Kidney (tissue), 14 donors: ENCODE results near the gene SIAH2. TPM values are rescaled to one million over a fixed set of nuclear protein-coding genes. Genes with fewer than 3 reads are reported as not detected.

Experiments used
- DNase-seq, 5 donors: peaks; one replicate each; pipeline ENCODE4 v3.0.0-alpha.2; 2013 to 2020
- FAIRE-seq: peaks from 2 replicates; lab custom pipeline; 2012; peaks lifted over from hg19 to GRCh38; lab: Jason Lieb, UNC
- H3K27ac ChIP-seq, 2 donors: one replicate each; pipeline ENCODE4 v1.7.0; 2013; ENCODE audit warnings: low read depth in 2 of 2, low read length in 2 of 2, inconsistent platforms in 1 of 2
- H3K27me3 ChIP-seq: one replicate; pipeline ENCODE4 v1.7.1; 2013; ENCODE audit warnings: low read length, inconsistent platforms; ENCODE audit not compliant: control insufficient read depth, insufficient read depth
- H3K36me3 ChIP-seq, 3 donors: one replicate each; pipeline versions ENCODE4 v1.7.0 to v1.7.1; 2013; ENCODE audit warnings: low read length in 3 of 3, control low read depth in 1 of 3, inconsistent platforms in 1 of 3; ENCODE audit not compliant: insufficient read depth in 3 of 3, control insufficient read depth in 2 of 3
- H3K4me1 ChIP-seq, 3 donors: one replicate each; pipeline versions ENCODE4 v1.7.0 to v1.7.1; 2013; ENCODE audit warnings: low read length in 3 of 3, inconsistent platforms in 1 of 3, low read depth in 1 of 3; ENCODE audit not compliant: control insufficient read depth in 2 of 3, insufficient read depth in 2 of 3
- H3K4me3 ChIP-seq, 3 donors: one replicate each; pipeline versions ENCODE4 v1.7.0 to v1.8.1; 2013; ENCODE audit warnings: low read length in 3 of 3, control low read depth in 1 of 3, inconsistent platforms in 1 of 3
- H3K9ac ChIP-seq, 3 donors: one replicate each; pipeline versions ENCODE4 v1.7.0 to v1.7.1; 2013; ENCODE audit warnings: low read length in 3 of 3, control low read depth in 1 of 3, inconsistent platforms in 1 of 3
- H3K9me3 ChIP-seq, 3 donors: one replicate each; pipeline versions ENCODE4 v1.7.0 to v1.7.1; 2013; ENCODE audit warnings: low read length in 3 of 3, control low read depth in 1 of 3, inconsistent platforms in 1 of 3; ENCODE audit not compliant: control insufficient read depth in 2 of 3, insufficient read depth in 1 of 3
- intact Hi-C: fragments of 100-400 bp; cut with DNase I; formaldehyde crosslinking; loops from one replicate; pipeline ENCODE4 v1.11.1; 2022
- polyA plus RNA-seq: library from polyadenylated mRNA; stranded (reverse); fragments of 350-450 nt; fragmentation: Illumina TruSeq; extraction: RNeasy Lipid Tissue Mini Kit (QIAGEN cat#74804); gene quantifications from one replicate; pipeline ENCODE4 v1.2.3, GENCODE V29; 2014; ENCODE audit warnings: low read depth, low replicate concordance; ENCODE audit not compliant: insufficient read depth
- total RNA-seq: library from RNA; stranded (reverse); fragmentation: NEBNext Ultra II Directional; extraction: Animal tissue kit (Norgen Biotek cat#: 25700); gene quantifications from one replicate; pipeline ENCODE4 v1.2.1, GENCODE V29; 2021
- TF ChIP-seq, protein P1 (sequence below): IDR thresholded peaks from 3 replicates; pipeline ENCODE4 v1.5.1; 2012; ENCODE audit warnings: mild to moderate bottlenecking, moderate library complexity, borderline replicate concordance; ENCODE audit not compliant: insufficient read depth; ENCODE audit errors: extremely low read depth
- donor health status: control.
- donor health status: control.
- donor health status: control.
- donor health status: control.
- donor health status: control.
- donor health status: DM: yes; HTN: yes; CAD: no.
- donor health status: Normal renal cell carcinoma (clear cell type).

Gene SIAH2
- total and polyA plus RNA-seq, 2 donors from 2014 or later: 16.9 to 24.6 TPM

DNA sequence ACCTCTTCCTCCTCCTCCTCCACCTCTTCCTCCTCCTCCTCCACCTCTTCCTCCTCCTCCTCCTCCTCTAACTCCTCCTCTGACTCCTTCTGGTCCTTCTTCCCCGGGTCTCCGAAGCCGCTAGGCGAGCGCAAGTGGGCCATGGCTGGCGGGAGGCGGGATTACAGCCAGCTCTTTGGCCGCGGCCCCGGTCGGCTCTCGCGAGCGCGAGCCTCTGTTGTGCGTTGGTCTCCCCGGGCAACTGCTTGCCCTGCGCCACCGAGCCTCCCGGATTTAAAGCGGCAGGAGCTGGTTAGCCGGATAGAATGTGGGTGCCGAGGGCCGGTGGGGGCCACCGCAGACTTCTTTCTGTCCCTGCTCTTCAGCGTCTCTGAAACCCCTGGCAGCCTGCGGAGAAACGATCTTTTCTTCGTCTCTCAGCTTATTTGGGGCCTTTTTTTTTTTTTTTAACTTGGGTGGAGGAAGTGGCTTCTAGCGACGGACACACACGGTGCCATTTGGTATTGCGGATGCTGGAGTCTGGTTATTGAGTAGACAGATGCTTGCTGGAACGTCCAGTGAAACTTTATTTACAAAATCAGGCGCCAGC is 59.1 kb downstream of the SIAH2 start, which contains the start of gene ERICH6:
Gene ERICH6, minus strand, starts transcription at position 165 of the 589 bp plus-strand sequence. Its CDS starts 22 bp downstream, at position 143.
- Histone ChIP-seq H3K4me1 (peaks cover 0 to 3% (median 0%) of the 10 kb centered on the region in 3 donors), H3K4me3 (peak within 1 kb of the TSS; percentile 65 to 94 (median 84)), H3K9me3 (no peaks in the 10 kb centered on the region), H3K9ac (peak within 1 kb of the TSS; percentile 83 to 92 (median 90)), H3K36me3 (no peaks in the 10 kb centered on the region), H3K27me3 (no peaks in the 10 kb centered on the region), H3K27ac (peak within 1 kb of the TSS; percentile 20 to 83)
- DNase-seq: peak; percentile 95 to 97 (median 97)
- intact Hi-C loops: no loop called here
- TF ChIP-seq, protein P1, sequence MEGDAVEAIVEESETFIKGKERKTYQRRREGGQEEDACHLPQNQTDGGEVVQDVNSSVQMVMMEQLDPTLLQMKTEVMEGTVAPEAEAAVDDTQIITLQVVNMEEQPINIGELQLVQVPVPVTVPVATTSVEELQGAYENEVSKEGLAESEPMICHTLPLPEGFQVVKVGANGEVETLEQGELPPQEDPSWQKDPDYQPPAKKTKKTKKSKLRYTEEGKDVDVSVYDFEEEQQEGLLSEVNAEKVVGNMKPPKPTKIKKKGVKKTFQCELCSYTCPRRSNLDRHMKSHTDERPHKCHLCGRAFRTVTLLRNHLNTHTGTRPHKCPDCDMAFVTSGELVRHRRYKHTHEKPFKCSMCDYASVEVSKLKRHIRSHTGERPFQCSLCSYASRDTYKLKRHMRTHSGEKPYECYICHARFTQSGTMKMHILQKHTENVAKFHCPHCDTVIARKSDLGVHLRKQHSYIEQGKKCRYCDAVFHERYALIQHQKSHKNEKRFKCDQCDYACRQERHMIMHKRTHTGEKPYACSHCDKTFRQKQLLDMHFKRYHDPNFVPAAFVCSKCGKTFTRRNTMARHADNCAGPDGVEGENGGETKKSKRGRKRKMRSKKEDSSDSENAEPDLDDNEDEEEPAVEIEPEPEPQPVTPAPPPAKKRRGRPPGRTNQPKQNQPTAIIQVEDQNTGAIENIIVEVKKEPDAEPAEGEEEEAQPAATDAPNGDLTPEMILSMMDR: no peak
- FAIRE-seq: no peak

DNA sequence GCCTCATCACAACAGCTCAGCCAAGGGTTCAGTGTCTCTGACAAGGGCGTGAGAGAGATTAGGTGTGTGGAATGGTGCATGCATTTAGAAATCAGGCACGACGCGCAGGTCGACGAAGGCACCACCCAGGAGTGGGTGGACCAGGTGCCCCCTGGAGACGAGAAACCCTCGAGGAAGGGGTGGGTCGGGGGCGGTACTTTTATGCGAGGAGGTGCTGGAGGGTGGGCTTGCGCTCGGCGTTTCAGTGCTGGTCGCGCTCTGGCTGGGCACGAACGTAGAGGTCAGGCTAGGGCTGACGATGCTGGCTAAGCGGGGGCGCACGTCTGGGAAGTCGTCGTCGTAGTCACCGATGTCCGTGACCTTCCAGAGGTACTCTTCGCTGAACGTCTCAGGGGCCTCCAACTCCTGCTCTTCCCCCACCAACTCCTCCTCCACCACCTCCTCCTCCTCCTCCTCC is 59.6 kb downstream of the SIAH2 start:
- Histone ChIP-seq H3K4me3 (peak overlapping the region; percentile 65 to 94 (median 84)), H3K36me3 (no peaks in the 10 kb centered on the region), H3K4me1 (peaks cover 0 to 3% (median 0%) of the 10 kb centered on the region in 3 donors), H3K9me3 (no peaks in the 10 kb centered on the region), H3K9ac (peak overlapping the region; percentile 3 to 92 (median 82)), H3K27ac (peak overlapping the region; percentile 20 to 83), H3K27me3 (no peaks in the 10 kb centered on the region)
- TF ChIP-seq, protein P1: no peak
- intact Hi-C loops: no loop called here
- DNase-seq: peak in 3 of 5 donors; percentile 60 to 82 (median 76)
- FAIRE-seq: no peak

DNA sequence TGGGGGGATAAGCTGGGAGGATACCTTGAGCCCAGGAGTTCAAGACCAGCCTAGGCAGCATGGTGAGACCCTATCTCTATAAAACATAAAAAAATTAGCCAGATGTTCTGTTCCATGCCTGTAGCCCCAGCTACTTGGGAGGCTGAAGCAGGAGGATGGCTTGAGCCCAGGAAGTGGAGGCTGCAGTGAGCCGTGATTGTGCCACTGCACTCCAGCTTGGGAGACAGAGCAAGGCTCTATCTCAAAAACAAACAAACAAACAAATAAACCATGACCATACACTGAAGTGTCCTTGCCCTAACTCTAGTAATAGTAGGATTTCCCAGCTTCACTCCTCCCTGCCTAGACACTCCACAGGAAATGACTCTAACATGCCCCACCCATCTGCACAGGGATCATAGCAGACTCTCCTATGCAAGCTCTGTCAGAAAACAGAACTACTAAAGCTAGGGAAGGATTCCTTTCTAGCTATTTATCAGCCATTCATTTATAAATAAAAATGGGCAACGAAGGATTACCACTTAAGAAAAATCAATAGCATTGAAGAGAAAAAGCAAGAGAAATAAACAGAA is 63.8 kb downstream of the SIAH2 start:
- Histone ChIP-seq H3K9ac (no peak overlapping the region), H3K27ac (no peak overlapping the region), H3K27me3 (no peaks in the 10 kb centered on the region), H3K36me3 (no peaks in the 10 kb centered on the region), H3K4me3 (no peak overlapping the region), H3K4me1 (no peaks in the 10 kb centered on the region), H3K9me3 (no peaks in the 10 kb centered on the region)
- intact Hi-C loops: no loop called here
- TF ChIP-seq, protein P1: no peak
- FAIRE-seq (no peak), DNase-seq (no peak)
